ENCODE results near the gene CYP8B1.
A peak's percentile ranks its signal among the peaks of the same experiment; 100 is the strongest.

The CYP8B1 gene

DNA sequence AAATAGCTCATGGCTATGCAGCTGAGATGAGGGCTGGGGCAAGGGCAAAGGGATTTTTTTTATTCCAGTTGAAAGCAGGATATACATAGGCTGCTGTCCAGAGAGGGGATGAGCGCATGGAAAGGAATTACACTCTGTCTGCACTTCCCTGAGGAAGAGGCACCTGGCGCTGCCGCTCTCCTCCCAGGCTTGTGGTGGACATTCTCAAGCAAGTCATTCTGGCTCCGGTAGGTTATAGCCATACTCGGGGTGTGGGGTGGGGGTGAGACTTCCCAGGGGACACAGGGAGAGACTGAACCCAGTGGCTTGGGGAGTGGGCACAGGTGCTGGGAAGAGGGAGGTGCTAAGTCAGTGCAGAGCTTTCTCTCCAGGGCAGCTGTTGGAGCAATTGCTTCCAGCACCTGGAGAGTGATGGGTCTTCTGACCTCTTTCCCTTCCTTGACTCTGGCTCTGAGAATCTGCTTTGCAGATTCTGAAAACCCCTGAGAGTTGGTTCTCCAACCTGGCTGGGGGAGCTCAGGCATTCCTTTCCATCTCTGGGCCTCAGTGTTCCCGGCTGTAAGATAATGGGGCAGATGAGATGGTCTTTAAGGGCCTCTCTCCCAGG is 24.3 kb downstream of the CYP8B1 start:
- DNase-seq, result no peak

DNA sequence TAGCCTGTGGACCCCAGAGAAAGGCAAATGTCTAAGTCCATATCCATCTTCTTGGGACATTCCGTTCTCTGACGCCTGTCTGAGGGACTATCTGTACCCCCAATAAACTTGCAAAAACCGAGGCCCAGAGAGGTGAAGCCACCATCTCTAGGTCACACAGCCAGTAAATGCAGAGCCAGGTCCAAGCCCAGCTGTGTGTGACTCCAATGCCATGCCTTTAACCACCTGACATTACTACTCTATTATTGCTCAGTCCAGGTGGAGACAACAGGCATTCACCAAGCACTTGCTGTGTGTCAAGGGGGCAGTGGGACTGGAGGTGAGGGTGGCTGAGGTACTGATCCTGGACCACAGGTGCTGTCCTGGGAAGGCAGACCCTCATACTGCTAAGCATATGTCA is 25.4 kb downstream of the CYP8B1 start:
- DNase-seq, result no peak

DNA sequence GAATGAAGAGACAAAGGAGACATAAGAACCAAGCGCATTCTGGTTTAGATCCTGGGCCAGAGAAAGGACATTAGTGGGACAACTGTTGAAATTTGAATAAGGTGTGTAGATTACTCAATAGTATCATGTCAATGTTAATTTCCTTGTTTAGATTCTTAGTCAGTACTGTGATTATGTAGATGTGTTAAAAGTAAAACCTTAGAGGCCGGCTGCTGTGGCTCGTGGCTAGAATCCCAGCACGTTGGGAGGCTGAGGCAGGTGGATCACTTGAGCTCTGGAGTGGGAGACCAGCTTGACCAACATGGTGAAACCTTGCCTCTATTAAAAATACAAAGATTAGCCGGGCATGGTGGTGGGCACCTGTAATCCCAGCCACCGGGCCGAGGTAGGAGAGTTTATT is 26.7 kb downstream of the CYP8B1 start:
- DNase-seq, result no peak

DNA sequence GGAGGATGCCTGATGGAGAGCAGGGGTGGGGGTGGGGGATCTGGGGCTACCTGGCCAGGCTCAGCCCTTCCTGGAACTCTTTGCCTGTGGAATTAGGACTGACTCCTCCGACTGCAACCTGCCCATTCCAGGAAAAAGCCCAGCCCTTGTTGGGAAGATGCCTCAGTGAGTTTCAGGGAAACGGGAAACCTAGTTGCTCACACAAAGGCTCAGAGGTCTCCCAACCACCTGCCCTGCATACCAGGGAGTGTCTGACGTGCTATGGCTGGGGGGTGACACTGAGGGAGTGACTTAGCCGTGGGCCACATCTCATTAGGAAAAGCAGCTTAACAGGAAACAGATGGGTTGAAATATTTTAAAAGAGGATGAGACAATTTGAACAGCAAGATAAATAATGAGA is 27.9 kb downstream of the CYP8B1 start:
- no peak for DNase-seq

DNA sequence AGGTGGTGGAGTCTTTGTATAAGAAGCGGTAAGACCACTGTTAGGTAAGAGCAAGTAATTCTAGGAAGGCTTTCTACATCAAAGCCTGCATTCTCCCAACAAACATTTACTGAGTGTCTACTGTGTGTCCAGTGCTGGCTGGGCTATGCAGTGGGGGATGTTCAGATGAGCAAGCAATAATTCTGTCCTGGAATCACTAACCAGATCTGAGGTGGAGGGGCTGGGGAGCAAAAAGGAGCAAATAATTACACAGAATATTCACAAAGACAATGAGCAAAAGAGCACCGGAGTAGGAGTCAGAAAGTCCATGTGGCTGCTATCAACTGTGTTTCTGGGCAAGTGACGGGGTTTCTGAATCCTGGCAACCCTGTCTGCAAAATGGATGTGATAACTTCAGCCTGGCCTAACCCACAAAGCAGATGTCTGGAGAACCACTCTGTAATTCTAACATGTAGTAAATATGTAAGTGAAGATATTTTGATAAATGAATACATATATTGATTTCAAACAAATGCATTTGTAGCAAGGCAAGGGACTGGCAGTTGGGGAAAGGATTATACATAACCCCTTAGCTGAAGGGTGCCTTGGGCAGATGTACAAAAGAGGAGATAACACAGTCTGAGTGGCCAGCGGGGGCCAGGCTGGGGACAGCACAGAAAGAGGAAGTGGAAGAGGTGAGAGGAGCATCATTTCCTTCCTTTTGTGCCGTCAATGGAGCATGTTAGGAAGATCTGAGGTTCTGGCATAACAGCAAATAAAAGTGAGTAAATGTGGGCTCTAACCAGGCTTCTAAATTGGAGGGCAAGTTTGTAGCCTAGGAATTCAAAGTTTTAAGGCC is 28.8 kb downstream of the CYP8B1 start:
- DNase-seq, result no peak

DNA sequence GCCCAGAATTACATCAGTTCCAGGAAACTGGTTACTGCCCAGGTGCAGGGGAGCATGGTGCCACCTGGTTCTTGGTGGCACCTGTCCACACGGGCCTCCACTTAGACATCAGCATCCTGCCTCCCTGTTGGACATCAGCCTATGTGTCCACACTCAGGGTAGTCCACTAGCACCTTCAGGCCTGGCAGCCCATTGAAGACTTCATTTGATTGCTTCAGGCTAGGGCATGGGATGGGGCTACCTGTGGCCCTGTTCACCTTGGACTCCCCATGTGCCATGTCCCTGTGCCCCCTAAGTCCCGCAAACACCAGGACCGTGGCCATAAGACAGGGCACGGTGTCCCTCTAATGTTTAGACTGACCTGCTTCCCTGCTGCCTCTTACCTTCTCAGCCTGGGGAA is 30.9 kb downstream of the CYP8B1 start:
- no peak for DNase-seq

DNA sequence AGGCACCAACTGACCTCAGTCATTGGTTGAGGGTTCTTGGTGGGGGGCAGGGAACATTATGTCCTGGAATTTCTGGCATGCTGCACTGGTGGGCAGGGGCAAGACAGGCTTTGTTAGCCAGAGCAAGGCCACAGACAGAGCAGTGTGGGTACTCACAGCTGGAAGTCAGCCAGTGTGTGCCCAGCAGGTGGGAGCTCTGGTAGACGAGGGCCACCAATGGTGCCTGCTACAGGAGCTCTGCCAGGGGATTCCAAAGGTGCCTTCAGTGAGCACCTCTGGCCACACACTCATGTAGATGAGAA is 31.3 kb downstream of the CYP8B1 start:
- DNase-seq, result no peak

DNA sequence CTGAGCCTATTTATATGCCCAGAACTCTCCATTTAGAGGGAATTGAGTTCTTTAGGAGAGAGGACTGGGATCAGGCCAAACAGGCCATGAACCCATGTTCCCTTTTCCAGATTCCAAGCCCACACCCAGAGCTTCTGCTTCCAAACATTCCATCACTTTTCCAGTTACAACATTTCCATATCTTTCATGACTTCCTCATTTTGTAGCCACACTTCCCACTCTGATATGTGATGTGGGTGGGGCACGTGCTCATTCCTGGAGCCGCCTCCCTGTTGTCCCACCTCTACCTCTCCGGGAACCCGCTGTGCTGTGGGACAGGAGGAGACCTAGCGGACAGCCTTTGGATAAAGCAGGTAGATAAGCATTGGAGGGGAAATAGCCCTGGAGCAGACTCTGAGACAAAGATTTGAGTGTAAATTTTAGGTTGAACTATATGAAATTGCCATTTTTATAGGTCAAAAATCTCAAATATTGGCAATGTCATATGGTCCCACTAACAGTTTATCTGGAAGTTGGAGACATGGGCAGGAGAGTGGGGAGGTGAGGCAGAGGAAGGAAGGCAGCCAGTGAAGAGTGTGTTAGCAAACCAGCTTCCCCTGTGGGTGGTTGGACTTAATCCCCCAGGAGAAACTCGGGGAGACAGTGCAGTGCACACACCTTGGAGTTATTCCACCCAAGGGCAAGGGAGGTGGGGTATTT is 31.8 kb downstream of the CYP8B1 start:
- DNase-seq, result no peak

DNA sequence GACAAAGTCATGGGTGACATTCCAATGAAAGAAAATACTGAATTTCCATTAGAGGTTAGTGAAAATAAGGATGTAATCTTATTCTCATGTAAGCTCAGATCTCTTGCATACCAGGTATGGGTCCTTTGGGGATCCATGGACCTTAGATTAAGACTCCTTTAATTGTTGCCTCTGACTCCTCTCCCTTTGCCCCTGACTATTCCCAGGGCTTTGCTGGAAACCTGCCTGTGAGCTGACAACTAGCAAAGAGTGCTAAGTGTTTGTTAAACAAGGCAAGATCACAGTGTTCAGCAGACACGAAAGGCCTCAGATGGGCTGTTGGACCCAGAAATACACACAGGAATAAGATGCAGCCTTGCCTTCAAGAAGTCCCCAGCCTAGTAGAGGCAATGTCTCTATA is 34.3 kb downstream of the CYP8B1 start:
- no peak for DNase-seq

DNA sequence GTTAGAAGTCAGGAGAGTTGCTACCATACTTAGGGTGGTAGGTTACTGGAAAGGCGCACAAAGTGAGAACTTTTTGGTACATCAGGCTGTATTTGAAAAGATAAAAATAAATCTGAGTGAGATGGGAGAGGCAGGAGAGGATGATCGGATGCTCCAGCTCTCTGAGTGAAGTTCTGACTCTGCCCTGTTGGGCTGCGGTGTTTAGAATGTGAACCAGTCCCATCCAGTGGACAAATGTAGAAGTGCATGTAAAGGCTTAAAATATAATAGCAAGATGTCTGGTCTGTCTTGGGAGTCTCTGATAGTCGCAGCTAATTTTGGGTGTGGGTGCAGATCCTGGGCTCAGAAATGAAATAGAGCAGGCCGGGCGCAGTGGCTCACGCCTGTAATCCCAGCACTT is 36.1 kb downstream of the CYP8B1 start:
- DNase-seq, result no peak

DNA sequence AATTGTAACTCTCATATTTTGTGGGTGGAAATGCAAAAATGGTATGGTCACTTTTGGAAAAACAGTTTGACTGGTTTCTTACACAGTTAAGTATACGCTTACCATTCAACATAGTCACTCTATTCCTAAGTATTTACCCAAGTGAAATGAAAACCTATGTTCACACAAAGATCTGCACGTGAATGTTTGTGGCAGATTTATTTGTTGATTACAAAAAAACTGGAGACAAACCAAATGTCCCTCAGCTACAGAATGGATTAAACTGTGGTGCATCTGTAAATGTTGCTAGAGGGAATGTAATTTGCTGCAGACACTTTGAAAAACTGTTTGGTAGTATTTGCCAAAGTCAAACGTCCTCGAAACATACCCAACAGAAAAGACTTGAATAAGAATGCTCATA is 37.1 kb downstream of the CYP8B1 start:
- DNase-seq, result no peak

DNA sequence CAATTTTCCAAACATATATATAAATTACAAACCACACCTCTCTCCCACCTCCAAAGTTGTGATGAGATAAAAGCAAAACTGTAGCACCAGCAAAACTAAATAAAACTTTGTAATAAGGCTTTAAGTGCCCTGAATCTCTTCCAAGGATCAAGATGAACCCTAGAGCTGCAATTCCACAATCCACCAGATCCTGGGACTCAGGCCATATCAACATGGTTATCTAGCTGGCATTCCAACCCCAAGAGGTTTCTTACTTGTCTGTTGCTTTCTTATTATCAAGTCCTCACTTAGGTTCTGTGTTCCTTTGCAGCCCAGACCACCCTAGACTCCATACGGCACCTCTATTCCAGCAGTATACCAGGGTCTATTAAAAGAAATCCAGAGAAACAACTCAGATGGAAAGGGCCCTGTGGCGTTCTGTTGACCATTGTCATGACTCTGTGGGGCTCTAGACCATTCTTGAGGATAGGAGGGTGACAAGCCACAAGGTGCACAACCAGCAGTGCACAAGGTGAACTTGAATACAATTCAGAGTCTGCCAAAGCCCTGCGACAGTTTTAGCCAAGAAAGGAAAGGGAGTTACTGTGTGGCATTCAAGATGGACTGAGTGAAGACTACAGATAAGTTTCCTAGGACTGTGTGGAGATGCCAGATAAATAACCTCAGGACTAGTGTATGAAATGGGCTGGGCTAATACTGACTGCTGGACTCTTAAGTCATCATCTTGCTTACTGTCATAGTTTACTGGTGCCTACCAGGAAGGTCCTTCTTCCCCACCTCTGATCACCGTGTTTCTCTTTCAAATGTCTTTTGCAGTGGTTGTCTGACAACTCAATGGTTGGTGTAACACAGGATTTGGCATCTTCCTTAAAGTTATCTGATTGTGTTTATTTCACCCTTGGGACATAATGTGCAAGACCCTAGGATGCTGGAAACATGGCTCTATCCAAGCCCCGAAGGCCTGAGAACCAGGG is 39.2 kb downstream of the CYP8B1 start:
- no peak for DNase-seq

DNA sequence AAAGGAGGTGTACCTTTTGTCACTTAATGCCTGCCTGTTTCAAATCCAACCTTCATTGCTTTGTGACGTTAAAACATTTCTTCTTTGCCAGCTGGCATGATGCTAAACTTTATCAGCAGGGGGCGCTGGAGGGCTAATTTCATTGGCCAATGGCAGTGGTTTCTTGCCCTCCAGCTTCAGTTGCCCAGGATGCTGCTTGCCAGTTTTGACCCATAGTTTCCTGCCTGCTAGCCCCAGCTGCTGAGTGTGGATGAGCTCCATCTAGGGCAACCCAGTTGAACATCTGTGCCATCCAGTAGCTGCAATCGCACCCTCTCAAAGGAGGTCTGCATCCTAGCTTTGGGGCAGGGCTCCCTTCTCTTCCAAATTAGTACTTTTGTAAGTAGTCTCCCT is 44.4 kb downstream of the CYP8B1 start:
- DNase-seq, result peak; percentile 29

DNA sequence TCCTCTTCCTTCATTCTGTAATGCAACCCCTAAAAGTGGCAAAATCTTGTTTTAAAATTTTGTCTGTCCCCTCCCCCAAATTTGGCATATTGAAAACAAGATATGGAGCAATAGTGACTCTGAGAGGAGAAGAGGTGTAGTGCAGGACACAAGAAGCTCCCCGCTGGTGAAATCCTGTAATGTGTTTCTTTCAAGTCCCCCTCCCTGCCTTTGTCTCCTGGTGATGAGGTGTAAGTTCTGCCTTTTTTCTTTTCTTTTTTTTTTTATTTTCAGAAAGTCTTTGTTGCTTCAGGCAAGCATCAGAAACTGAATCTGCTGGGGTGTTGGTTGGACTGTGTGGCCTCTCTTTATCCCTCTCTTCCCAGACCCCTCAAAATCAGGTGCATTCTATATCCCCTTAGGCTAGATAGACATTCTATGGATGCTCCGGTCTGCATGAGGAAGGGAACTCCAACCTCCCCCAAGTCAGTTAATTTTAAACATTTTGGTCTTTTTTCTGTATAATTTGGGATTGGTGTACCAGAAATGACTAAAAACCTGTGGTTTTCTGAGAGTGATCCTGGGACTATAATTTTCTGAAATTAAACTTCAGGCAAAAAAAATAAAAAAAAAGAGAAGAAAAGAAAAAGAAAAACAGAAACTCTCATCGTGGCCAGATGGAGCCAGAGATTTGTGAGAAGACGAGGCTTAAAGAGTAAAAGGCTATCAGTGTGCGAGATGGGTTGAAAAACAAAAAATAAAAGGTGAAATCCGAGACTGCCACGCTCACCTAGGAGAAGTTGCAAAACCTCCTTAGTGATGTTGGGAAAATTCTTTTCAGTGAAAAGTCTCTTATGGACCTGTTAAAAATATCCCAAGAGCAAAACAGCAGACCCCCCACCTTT is 45.0 kb downstream of the CYP8B1 start:
- DNase-seq, result no peak

DNA sequence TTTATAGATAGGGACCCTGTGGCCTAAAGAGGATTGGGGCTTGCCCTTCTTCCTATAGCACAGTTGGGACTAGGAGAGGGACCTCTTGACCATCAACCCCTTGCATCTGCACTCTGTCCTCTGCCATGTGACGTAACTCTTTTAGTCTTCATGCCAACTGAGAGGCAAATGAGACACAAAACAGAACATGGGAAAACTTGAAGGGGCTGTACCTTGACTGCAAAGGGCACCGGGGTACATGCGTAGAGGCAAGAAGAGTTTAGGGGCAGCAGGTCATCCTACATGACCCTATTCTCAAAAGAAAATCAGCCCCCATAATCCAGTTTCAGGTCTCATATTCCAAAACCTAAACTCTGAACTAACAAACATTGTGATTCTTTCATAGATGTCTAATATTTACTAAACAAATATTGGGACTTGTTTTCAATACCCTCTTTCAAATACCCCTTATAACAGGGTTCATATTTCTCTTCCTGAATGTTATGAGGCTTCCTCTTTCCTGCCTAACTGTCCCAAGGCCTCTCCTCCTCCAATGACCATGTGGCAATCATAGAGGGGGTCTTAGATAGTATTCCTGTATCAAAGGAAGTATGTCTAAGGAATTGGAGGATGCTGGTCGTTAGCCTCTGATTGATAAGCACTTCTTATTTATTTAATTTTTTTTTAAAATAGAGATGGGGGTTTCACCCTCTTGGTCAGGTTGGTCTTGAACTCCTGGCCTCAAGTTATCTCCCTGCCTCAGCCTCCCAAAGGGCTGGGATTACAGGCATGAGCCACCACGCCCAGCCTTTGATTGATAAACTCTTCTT is 45.8 kb downstream of the CYP8B1 start:
- no peak for DNase-seq

DNA sequence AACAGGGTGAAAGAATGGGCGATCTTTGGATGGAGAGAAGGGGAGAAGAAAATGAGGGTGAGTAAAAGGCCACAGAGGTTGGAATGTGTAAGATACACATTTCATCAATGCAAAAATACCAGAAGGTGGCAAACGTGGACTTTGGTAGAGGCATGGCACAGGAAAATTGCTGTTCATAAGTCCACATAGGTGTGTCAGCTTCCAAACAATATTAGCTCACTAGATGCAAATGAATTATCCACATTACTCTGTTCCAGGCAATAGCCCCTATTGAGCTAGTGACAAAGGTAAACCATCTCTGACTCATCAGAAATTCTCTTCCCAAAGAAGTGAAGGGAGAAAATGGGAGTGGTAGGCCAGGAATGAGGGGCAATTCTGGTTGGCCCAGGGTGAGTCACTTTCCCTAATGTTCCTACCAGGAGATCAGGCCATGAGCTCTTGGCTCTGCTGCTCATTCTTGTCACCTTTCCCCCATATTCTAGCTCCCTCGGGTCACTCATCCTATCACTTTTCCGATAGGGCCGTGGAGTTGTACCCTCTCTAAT is 46.5 kb downstream of the CYP8B1 start:
- no peak for DNase-seq

DNA sequence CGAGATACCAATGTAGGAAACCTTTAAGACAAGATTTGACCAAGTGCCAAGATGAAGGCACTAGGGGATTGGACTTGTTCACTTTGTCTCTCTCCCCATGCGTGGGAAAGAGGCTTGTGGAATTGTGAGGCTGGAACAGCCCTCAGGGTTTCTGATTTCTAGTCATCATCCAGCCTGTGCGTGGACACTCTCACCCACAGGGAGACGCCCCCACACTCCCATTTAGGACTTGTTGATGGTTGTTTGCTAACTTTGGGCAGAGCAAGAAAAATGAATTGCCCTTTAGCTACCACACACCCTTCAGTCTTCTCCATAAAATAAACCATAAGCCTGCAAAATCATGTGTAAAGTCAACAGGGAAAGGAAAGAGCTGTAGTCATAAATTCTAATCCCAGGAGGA is 48.0 kb downstream of the CYP8B1 start:
- DNase-seq, result no peak

DNA sequence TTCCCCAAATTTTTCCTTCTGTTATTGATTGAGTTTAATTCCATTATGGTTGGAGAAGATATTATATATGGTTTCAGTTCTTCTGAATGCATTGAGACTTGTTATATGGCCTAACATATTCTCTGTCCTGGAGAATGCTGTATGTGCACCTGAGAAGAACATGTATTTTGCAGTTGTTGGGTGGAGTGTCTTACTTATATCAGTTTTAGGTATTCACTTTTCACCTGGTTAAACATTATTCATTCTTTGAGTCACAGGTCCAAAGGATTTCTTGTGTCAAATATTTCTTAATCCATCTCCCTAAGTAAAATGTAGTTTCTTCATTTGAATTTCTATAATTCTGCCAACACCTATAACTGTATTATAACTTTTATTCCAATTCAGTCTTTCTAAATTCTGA is 48.7 kb downstream of the CYP8B1 start:
- DNase-seq, result no peak

DNA sequence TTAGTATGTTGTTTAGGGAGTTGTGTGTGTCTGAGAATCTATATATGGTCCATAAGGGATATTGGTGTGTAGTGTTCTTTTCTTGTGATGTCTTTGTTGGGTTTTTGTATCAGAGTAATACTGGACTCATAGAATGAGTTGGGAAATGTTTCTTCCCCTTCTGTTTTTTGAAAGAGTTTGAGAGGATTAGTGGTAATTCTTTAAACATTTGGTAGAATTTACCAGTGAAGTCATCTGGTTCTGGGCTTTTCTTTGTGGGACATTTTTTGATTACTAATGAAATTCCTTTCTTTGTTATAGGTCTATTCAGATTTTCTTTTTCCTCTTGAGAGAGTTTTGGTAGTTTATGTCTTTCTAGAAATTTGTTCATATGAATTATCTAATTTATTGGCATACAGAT is 49.5 kb downstream of the CYP8B1 start:
- DNase-seq, result no peak

DNA sequence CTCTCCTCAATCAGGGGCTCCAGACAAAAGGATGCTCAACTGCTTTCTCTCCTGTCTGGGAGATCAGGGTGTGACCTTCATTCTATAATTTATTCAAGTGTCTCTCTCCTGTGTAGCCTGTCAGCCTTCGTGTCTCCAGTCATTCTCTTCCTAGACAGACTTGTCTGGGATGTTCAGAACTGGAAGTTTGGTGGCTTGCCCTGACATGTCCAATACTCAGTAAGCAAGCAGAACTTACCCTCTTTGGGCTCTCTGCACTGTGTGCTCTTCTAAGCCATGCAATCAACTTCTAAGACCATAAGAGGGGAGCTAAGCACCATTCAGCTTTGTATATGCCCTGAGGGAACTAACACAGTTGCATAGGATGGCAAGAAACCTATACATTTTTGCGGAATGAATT is 52.3 kb downstream of the CYP8B1 start:
- no peak for DNase-seq

DNA sequence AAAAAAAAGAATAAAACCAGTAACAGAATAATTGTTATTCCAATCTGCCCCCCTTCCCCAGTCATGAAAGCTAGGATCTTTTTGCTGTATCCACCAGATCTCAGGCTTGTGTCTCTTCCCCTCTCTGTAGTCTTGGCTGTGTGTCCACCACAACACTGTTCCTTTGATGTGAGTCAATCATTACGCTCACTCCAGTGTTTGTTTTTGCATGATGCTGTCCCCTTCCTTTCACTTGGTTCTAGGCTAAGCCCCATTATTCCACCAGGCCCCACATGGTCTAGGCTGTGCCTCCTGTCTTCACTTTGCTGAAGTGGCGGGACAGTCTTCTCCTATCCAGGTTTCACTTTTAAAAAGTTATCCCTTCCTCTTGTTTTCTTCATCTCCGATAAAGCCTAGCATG is 52.9 kb downstream of the CYP8B1 start:
- DNase-seq, result no peak

Measured in NCI-H1048 (cell line).